AG04450 (cell line): ENCODE results near the gene OR1D2. TPM values are rescaled to one million over a fixed set of nuclear protein-coding genes. Genes with fewer than 3 reads are reported as not detected.
"Not testable (repeated sequence)": the region's sequence is repeated elsewhere in the genome, so short reads cannot be mapped to it uniquely, and the experiment has no call there.

ENCODE experiments used
- CTCF ChIA-PET: fragments of 300-600, 350-600 bp; formaldehyde crosslinking; extraction: SDS; loops from one replicate; lab custom pipeline; 2022; ENCODE audit warnings: antibody characterized with exemption, inconsistent platforms; lab: Charles Lee
- POLR2A ChIA-PET: fragments of 350-600 bp; formaldehyde crosslinking; extraction: SDS; loops from one replicate; lab custom pipeline; 2021; ENCODE audit warnings: antibody characterized with exemption, inconsistent platforms; lab: Yijun Ruan, JAX
- DNase-seq: peaks from one replicate; pipeline ENCODE4 v3.0.0-alpha.2; 2011; ENCODE audit warnings: low read depth, low spot score
- H3K27ac ChIP-seq: one replicate; pipeline ENCODE4 v1.5.1; 2012; ENCODE audit warnings: low read depth, low read length, control low read depth
- H3K27me3 ChIP-seq: one replicate; pipeline ENCODE4 v1.6.0; 2012; ENCODE audit warnings: low read length; ENCODE audit not compliant: control insufficient read depth, insufficient read depth
- H3K4me3 ChIP-seq: 2 replicates; pipeline ENCODE4 v1.5.1; 2011; ENCODE audit warnings: mild to moderate bottlenecking, low read depth, low read length, control low read depth
- H3K9me3 ChIP-seq: 2 replicates; pipeline ENCODE4 v1.5.1; 2012; ENCODE audit warnings: low read length; ENCODE audit not compliant: control insufficient read depth, insufficient read depth
- polyA minus RNA-seq: library from RNA; depleted of rRNA, polyadenylated mRNA; stranded (reverse); fragments of >200 nt; gene quantifications from 2 replicates; pipeline ENCODE4 v1.2.3, GENCODE V29; 2011; rRNA and poly(A)+ RNA removed
- polyA plus RNA-seq: library from polyadenylated mRNA; depleted of rRNA; stranded (reverse); fragments of >200 nt; gene quantifications from 2 replicates; pipeline ENCODE4 v1.2.3, GENCODE V29; 2011; rRNA removed
- TF ChIP-seq, protein P1 (sequence below): IDR thresholded peaks from 2 replicates; pipeline ENCODE4 v1.5.1; 2011; ENCODE audit warnings: low read depth, low read length, control low read depth, inconsistent platforms

Gene OR1D2, protein sequence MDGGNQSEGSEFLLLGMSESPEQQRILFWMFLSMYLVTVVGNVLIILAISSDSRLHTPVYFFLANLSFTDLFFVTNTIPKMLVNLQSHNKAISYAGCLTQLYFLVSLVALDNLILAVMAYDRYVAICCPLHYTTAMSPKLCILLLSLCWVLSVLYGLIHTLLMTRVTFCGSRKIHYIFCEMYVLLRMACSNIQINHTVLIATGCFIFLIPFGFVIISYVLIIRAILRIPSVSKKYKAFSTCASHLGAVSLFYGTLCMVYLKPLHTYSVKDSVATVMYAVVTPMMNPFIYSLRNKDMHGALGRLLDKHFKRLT
- polyA plus RNA-seq (not detected in 2 replicates), polyA minus RNA-seq (not detected in 2 replicates)

GRCh38 chr17:3104322-3104721 lies at the start of gene OR1D2:
TSS of gene OR1D2 (minus strand) at chr17:3104422. CDS start at chr17:3092996, 11,426 bp downstream.
- CTCF ChIA-PET: no interaction called here
- Histone ChIP-seq H3K4me3 (no peak within 1 kb of the TSS), H3K27ac (no peak within 1 kb of the TSS), H3K9me3 (no peaks in the 10 kb centered on the region), H3K27me3 (no peaks in the 10 kb centered on the region)
- no peak for DNase-seq
- TF ChIP-seq, protein P1, sequence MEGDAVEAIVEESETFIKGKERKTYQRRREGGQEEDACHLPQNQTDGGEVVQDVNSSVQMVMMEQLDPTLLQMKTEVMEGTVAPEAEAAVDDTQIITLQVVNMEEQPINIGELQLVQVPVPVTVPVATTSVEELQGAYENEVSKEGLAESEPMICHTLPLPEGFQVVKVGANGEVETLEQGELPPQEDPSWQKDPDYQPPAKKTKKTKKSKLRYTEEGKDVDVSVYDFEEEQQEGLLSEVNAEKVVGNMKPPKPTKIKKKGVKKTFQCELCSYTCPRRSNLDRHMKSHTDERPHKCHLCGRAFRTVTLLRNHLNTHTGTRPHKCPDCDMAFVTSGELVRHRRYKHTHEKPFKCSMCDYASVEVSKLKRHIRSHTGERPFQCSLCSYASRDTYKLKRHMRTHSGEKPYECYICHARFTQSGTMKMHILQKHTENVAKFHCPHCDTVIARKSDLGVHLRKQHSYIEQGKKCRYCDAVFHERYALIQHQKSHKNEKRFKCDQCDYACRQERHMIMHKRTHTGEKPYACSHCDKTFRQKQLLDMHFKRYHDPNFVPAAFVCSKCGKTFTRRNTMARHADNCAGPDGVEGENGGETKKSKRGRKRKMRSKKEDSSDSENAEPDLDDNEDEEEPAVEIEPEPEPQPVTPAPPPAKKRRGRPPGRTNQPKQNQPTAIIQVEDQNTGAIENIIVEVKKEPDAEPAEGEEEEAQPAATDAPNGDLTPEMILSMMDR: no peak
- POLR2A ChIA-PET: no interaction called here

GRCh38 chr17:3137494-3137893 lies 33.3 kb upstream of the OR1D2 start:
- DNase-seq, H3K9me3 ChIP-seq, H3K27me3 ChIP-seq, H3K27ac ChIP-seq, CTCF ChIA-PET, POLR2A ChIA-PET, H3K4me3 ChIP-seq: not testable (repeated sequence)

DNA sequence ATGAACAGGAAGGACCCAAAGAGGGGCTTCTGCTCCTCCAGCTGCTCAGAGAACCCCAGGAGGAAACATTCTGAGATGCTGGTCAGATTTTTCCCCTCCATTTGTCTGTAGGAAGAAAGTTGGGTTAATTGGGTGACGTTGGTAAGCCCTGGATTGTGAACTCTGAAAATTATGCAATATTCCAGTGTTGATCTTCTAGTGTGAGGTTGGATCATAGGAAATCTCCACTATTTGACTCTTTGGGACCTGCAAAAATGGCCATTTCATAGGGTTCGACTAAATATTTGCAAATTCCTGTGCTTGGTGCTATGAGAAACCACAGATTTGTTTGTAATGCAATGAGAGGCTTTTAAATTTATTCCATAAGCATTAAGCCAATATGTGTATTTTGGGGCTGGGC lies 23.2 kb upstream of the OR1D2 start, which contains the start of gene OR1G1:
OR1G1 (minus strand) TSS at position 101 of the 400 bp plus-strand sequence; CDS start at position 101, 0 bp downstream.
- no peak within 1 kb of the TSS for H3K4me3 ChIP-seq
- ChIA-PET CTCF (no interaction called here), POLR2A (no interaction called here)
- TF ChIP-seq, protein P1: no peak
- H3K27ac ChIP-seq: no peak within 1 kb of the TSS
- no peak for DNase-seq
- no peaks in the 10 kb centered on the region for H3K27me3 ChIP-seq
- no peaks in the 10 kb centered on the region for H3K9me3 ChIP-seq

- POLR2A ChIA-PET, H3K4me3 ChIP-seq, DNase-seq, H3K27me3 ChIP-seq, CTCF ChIA-PET, H3K9me3 ChIP-seq, H3K27ac ChIP-seq: not testable (repeated sequence)
Observed at GRCh38 chr17:3073850-3074249, 30.4 kb downstream of the OR1D2 start.

DNA sequence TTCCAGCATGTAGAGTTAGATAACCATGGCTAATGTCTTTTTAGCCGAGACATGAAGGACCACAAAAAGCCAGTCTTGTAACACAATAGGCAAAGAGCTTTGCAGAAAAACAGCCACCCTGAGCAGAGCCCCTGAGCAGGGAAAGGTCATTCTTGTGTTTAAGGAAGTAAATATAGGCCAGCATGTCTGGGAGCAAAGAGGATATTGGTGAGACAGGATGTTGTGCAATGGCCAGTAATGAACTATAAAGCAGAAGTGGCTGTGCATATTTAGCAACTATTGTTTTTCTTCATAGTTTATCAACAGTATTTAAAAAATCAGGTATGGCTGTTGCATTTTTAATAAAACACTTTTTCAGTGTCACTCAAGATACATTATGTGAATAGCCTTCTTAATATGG lies 39.0 kb downstream of the OR1D2 start:
- CTCF ChIA-PET, H3K4me3 ChIP-seq, DNase-seq, H3K9me3 ChIP-seq, H3K27me3 ChIP-seq, POLR2A ChIA-PET, H3K27ac ChIP-seq: not testable (repeated sequence)

- CTCF ChIA-PET: not testable (repeated sequence)
Observed at GRCh38 chr17:3063507-3063906, 40.7 kb downstream of the OR1D2 start, which contains the start of gene OR1D5. TSS of gene OR1D5 (minus strand) at chr17:3063607. CDS start at chr17:3063607, 0 bp downstream.

GRCh38 chr17:3062824-3063377 lies 41.3 kb downstream of the OR1D2 start:
- H3K4me3 ChIP-seq, DNase-seq, H3K27me3 ChIP-seq, H3K9me3 ChIP-seq, POLR2A ChIA-PET, CTCF ChIA-PET, H3K27ac ChIP-seq: not testable (repeated sequence)

More at GRCh38 chr17:3063507-3063906, 40.7 kb downstream of the OR1D2 start, which contains the start of gene OR1D5:
- POLR2A ChIA-PET, H3K27ac ChIP-seq, H3K4me3 ChIP-seq, DNase-seq, H3K27me3 ChIP-seq, H3K9me3 ChIP-seq: not testable (repeated sequence)

DNA sequence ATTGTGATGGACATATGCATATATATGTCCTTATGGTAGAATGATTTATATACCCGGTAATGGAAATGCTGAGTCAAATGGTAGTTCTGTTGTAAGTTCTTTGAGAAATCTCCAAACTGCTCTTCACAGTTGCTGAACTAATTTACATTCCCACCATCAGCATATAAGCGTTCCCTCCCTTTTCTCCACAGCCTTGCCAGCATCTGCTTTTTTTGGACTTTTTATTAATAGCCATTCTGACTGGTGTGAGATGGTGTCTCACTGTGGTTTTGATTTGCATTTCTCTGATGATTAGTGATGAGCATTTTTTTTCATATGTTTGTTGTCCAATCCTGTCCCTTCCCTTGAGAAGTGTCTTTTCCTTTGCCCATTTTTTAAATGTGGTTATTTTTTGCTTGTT lies 49.4 kb downstream of the OR1D2 start:
- H3K9me3 ChIP-seq, H3K27me3 ChIP-seq, DNase-seq, H3K4me3 ChIP-seq, POLR2A ChIA-PET, CTCF ChIA-PET, H3K27ac ChIP-seq: not testable (repeated sequence)
